Stimulated activated CD4-positive, alpha-beta T cell treated with anti-CD3 and anti-CD28 coated beads, TNF-alpha, amount 100 ng/mL, for 24 hours (primary cell): Measurements from ENCODE around the gene LDB3.

Experiments
- DNase-seq, 3 experiments: peaks; one replicate each; pipeline ENCODE4 v3.0.0-alpha.2; 2020; ENCODE audit warnings: low read depth in 3 of 3

The LDB3 gene

GRCh38 chr10:86706401-86706841, 38.1 kb downstream of the LDB3 start:
- DNase-seq = no peak

DNA sequence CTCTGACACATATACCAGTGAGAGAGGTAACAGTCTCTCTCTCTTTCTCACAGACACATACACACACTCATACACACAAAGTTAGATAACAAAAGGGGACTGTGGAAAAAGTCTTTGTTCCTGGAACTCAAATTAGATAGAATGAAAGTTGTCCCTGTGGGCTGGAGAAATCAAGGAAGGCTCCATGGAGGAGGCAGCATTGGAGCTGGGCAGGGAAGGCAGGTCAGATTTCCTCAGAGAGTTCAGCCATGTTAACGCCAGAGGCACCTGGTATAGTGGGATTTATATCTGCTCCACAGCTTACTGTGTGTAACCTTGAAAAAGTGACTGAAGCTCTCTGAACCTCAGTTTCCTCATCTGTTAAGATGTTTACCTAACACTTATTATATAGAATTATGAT, 38.7 kb downstream of the LDB3 start:
- no peak for DNase-seq

DNA sequence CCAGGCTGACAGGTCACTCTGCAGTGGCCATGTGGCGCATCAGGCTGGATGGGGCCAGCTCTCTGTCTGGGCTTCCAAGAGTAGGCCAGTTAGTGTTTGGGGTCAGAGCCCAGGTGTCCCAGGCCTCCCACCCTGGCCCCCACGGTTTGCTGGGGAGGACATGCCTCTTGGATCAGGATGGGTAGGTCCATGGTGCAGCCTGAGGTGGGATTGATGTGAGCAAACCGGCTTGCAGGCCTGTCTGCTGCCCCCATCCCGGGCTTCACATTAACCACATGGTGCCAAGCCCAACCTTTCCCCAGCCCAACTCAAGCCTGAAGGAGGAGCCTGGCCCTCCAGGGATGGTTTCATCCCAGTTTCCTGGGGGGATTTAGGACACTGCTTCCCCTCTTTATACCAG, 39.2 kb downstream of the LDB3 start:
- DNase-seq = no peak

GRCh38 chr10:86708068-86708782, 39.9 kb downstream of the LDB3 start:
- DNase-seq = no peak

DNA sequence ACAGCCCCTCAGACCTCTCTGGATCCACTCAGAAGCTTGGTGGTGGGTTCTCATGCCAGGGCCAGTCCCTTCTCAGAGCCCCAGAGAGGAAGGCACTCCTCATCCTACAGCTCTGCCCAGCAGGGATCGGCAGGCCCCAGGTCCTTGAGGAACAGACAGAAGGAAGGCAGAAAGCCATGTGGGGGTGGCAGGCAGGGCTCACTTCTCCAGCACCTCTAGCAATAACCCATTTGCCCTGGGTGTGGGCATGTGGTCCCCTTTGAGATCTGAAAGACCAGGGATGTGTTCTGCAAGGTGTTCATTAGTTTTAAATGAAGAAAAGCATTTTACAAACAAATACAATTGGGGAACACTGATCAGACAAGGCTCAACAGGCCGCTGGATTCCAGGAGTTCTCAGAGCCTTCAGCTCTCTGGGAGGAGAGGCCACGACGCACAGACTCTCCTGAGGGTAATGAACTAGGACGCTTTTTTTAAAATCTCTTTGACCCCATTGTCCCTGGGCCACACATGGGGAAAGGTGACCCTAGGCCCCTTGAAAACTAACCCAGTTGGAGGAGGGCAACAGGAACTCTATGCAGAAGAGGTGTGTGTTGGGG, 40.6 kb downstream of the LDB3 start:
- no peak for DNase-seq

DNA sequence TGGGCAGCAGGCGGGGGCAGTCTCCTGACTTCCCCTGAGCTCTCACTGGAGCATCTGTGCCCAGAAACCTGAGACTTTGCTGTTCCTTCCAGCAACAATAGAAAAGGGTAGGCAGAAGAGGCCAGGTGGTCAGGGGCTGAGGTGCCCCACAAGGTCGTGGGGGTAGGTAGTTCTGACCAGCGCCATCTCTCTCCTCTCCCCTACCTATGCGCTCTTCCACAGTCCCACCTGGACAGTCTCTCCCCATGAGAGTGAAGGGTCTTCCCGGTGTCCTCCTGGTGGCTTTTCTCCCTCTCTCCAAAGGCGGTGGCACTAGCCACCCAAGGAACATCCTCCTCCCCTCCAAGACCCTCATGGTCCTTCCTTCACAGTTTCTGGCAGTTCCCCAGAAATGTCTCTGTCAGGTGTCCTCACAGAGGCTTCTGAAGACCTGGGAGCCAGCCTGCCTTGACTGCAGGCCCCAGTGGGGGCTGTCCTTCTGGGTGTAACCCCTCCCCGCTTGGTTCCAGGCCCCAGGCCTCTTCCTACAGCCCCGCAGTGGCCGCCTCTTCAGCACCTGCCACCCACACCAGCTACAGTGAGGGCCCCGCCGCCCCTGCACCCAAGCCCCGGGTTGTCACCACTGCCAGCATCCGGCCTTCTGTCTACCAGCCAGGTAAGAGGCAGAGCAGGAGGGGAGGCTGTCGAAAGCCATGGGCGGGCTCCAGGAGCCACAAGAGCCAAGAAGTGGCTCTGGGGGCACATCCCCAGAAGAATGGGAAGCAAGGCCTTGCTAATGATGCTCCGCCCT, 41.3 kb downstream of the LDB3 start:
- DNase-seq = no peak

- peak; percentile 67 to 82 (median 67) for DNase-seq
Observed at GRCh38 chr10:86710987-86711512, 42.7 kb downstream of the LDB3 start.

GRCh38 chr10:86711513-86712316, 43.4 kb downstream of the LDB3 start:
- DNase-seq = peak in 2 of 3 experiments; percentile 14 to 52

DNA sequence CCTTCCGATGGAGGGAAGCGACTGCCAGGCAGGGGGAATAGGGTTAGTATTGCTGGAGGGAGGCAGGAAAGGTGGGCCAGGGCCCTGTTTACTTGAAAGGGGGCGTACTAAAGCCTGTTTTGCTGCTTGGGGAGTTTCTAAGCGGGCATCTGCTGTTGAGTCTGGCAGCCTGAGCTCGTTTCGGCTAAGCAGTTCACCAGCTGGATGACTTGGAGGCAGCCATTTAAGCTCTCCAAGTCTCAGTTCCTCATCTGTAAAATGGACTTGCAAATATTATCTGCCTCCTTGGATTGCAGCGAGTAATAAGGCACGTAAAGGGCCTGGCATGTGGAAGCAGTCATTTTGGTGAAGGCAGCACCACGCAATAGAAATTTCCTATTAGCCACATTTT, 44.0 kb downstream of the LDB3 start:
- peak in 1 of 3 experiments; percentile 8 for DNase-seq

GRCh38 chr10:86715156-86715795, 47.0 kb downstream of the LDB3 start:
- DNase-seq = no peak

DNA sequence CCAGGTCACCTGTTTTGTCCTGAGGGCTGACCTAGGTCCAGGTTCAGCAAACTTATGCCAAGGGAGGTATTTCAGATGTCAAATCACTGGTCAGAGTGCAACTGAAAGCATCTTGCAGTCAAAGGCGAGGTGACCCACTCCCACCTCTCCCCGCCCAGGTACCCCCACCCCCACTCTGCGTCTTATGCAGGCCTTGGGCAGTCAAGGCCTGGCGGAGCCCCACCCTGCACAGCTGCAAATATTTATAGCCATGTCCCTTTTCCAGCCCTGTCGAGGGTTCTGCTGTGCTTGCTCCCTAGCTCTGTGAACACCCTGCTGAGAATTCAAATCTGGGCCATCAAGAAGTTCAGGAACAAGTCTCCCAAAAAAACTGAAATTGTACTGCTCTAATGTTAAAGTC, 47.5 kb downstream of the LDB3 start:
- DNase-seq = no peak

- no peak for DNase-seq
Observed at GRCh38 chr10:86716466-86716865, 48.2 kb downstream of the LDB3 start.

DNA sequence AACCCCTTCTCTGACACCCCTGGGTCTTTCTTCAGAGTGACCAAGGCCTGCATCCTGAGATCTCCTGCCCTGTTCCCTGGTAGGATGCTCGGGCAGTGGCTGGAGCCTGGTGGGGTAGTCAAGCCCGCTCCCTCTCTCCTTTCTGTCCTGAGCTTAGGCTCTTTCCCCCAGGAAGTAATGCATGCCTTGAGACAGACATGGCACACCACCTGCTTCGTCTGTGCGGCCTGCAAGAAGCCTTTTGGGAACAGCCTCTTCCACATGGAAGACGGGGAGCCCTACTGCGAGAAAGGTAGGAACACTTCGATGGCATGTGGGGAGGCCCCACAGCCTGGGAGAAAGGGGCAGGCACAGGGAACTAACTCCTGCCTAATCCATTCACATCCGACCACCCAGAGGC, 50.2 kb downstream of the LDB3 start:
- DNase-seq = no peak

GRCh38 chr10:86721232-86721631, 52.9 kb downstream of the LDB3 start:
- no peak for DNase-seq

GRCh38 chr10:86723009-86723408, 54.7 kb downstream of the LDB3 start:
- DNase-seq = no peak

- no peak for DNase-seq
Observed at GRCh38 chr10:86724445-86724844, 56.1 kb downstream of the LDB3 start.

DNA sequence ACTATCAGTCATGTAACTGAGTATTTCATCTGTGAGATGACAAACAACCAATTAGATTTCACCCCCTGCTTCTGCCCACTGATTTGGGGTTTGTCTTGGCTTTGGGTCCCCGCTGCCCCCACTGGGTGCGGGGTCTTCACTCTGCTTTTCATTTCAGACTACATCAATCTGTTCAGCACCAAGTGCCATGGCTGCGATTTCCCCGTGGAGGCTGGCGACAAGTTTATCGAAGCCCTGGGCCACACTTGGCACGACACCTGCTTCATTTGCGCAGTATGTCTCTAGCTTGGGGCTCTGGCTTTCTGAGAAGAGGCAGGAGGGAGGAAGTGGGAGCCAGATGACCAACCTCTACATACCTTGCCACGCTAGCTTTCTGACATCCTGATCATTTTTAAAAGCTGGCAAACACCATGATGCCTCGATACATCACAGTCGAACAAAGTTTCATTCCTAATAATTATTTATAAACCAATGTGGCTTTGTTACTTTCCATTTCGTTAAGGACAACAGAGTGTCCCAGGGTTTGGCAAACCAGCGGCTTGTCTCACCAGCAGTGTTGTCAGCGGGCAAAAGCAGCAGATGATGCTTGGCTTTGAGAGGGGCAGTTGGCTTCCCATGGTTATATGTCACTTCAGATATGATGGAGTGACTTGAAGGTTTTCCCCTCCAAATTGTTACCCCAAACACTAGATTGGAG, 57.8 kb downstream of the LDB3 start:
- no peak for DNase-seq

- no peak for DNase-seq
Observed at GRCh38 chr10:86726677-86726999, 58.3 kb downstream of the LDB3 start.

- no peak for DNase-seq
Observed at GRCh38 chr10:86727470-86727869, 59.2 kb downstream of the LDB3 start.

DNA sequence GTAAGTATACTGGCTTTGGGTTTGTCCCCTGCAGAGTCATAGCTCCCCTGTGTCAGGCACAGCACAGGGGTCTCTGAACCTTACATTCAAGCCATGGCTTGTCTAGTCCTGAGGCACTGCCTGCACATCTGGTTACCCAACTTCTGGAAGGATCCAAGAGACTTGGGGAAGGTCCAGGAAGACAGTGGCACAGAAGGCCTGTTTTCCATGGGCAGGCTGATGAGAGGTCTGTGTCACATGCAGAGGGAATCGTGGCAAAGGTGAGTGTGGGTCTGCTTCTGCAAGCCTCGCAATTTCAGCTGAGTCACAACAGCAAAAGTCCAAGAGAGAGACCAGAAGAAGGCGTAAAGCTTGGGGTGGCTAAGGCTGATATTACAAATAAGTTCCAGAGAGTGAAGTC, 59.7 kb downstream of the LDB3 start:
- no peak for DNase-seq

- no peak for DNase-seq
Observed at GRCh38 chr10:86729677-86730076, 61.4 kb downstream of the LDB3 start.
